ENCODE data around the gene DDX20.

GRCh38 chr1:111793923-111794322 lies 38.2 kb downstream of the DDX20 start:
- no peak for TF ChIP-seq EZH2 (IDR thresholded peaks at IDR 0.05; ENCODE audit: borderline replicate concordance, low read depth, low read length, severe bottlenecking)
- TF ChIP-seq, protein P1, sequence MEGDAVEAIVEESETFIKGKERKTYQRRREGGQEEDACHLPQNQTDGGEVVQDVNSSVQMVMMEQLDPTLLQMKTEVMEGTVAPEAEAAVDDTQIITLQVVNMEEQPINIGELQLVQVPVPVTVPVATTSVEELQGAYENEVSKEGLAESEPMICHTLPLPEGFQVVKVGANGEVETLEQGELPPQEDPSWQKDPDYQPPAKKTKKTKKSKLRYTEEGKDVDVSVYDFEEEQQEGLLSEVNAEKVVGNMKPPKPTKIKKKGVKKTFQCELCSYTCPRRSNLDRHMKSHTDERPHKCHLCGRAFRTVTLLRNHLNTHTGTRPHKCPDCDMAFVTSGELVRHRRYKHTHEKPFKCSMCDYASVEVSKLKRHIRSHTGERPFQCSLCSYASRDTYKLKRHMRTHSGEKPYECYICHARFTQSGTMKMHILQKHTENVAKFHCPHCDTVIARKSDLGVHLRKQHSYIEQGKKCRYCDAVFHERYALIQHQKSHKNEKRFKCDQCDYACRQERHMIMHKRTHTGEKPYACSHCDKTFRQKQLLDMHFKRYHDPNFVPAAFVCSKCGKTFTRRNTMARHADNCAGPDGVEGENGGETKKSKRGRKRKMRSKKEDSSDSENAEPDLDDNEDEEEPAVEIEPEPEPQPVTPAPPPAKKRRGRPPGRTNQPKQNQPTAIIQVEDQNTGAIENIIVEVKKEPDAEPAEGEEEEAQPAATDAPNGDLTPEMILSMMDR (IDR thresholded peaks at IDR 0.05; ENCODE audit: extremely low read depth in 1 of 2, insufficient read depth in 1 of 2, low read depth in 1 of 2, low read length in 2 of 2) = no peak

All from endothelial cell of umbilical vein (primary cell).